Thyroid gland (tissue), 4 donors: ENCODE results near the gene BABAM1. TPM values are rescaled to one million over a fixed set of nuclear protein-coding genes. Genes with fewer than 3 reads are reported as not detected.

Experiments
- DNase-seq, 2 donors: peaks; one replicate each; pipeline ENCODE4 v3.0.0-alpha.2; 2019
- H3K27ac ChIP-seq, 3 donors: fragments of 200-600 bp; sonication (generic); 1 replicate in 2 of 3; 2 replicates in 1 of 3; pipeline ENCODE4 v1.5.1; 2016 to 2019; ENCODE audit warnings: mild to moderate bottlenecking in 1 of 3, moderate library complexity in 1 of 3
- H3K27me3 ChIP-seq: fragments of 200-600 bp; sonication (generic); one replicate; pipeline ENCODE4 v1.5.1; 2019
- H3K36me3 ChIP-seq, 2 donors: fragments of 200-600 bp; sonication (generic); one replicate each; pipeline ENCODE4 v1.5.1; 2016 to 2019
- H3K4me1 ChIP-seq, 2 donors: fragments of 200-600 bp; sonication (generic); one replicate each; pipeline ENCODE4 v1.5.1; 2017 to 2019
- H3K4me3 ChIP-seq, 3 donors: fragments of 200-600 bp; sonication (generic); replicated peaks in 1 of 3; 1 replicate in 2 of 3; 2 replicates in 1 of 3; pipeline ENCODE4 v1.5.1; 2016; ENCODE audit warnings: mild to moderate bottlenecking in 1 of 3
- H3K9me3 ChIP-seq: fragments of 200-600 bp; sonication (generic); one replicate; pipeline ENCODE4 v1.5.1; 2017
- CTCF ChIP-seq, 6 experiments: fragments of 200-600 bp in 3 of 6; fragments of 450-650 bp in 3 of 6; sonication (generic) in 3 of 6; IDR thresholded peaks; one replicate each; pipeline ENCODE4 v1.5.1; 2016 to 2019; ENCODE audit warnings: antibody characterized with exemption in 6 of 6, mild to moderate bottlenecking in 2 of 6, inconsistent platforms in 1 of 6, moderate library complexity in 1 of 6
- POLR2A ChIP-seq, 2 donors: fragments of 450-650 bp; IDR thresholded peaks; one replicate each; pipeline ENCODE4 v1.6.1; 2017; ENCODE audit warnings: antibody characterized with exemption in 2 of 2, mild to moderate bottlenecking in 2 of 2, moderate library complexity in 1 of 2
- WGBS, 2 donors: methylation state at CpG; one replicate each; pipeline ENCODE4 v1.1.5; 2017; 5-methylcytosine and 5-hydroxymethylcytosine counted together
- intact Hi-C: fragments of 100-400 bp; cut with DNase I; formaldehyde crosslinking; loops from one replicate; pipeline ENCODE4 v1.15.1; 2023
- total RNA-seq, 4 donors: library from RNA; depleted of rRNA; stranded (reverse); fragments of >200 nt; gene quantifications; one replicate each; pipeline ENCODE4 v1.2.3, GENCODE V29; 2016

Gene BABAM1
- total RNA-seq, 4 donors from 2014 or later: 49.6 to 87.5 (median 71.1) TPM

GRCh38 chr19:17309198-17309964 is 42.1 kb downstream of the BABAM1 start, which contains the start of gene DDA1:
TSS of gene DDA1 (plus strand) at chr19:17309563. CDS start at chr19:17309655, 92 bp downstream.
- H3K4me1 ChIP-seq: peaks cover 38 to 40% of the 10 kb centered on the region in 2 donors
- TF ChIP-seq CTCF (IDR thresholded peaks at IDR 0.05) (no peak), POLR2A (IDR thresholded peaks at IDR 0.05) (peak in 1 of 2 donors; percentile 57)
- peak within 1 kb of the TSS; percentile 77 to 81 (median 78) for H3K4me3 ChIP-seq
- no peaks in the 10 kb centered on the region for H3K9me3 ChIP-seq
- no peaks in the 10 kb centered on the region for H3K27me3 ChIP-seq
- H3K27ac ChIP-seq: peak within 1 kb of the TSS in 2 of 3 donors; percentile 27 to 55
- H3K36me3 ChIP-seq: peaks cover 4 to 7% of the 10 kb centered on the region in 2 donors
- WGBS, 2 donors: 0 to 1% methylated on average over 34 to 36 of the region's 46 CpGs
- intact Hi-C loops: no loop called here
- DNase-seq: peak; percentile 100

DNA sequence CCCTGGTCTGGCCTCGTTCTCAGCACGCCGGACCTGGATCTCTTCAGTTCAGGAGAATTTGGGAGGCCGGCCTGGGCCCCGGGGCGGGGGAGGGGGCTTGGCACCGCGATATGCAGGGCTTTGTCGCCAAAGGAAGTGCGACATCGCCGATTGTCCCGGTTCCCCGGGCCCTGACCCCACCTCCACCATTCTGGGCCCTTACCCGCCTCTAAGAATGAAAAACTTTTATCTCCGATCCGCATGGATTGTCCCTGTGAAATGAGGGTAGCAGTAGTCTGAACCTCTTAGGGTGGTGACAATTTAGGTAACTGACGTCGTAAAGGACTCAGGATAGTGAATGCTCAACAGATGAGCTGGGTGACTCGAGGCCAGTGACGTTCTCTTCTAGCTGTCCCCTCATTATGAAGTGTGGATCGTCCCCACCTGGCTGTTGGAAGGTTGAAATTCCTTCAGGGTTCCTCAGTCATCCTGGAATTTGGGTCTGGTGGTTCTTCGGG is 42.8 kb downstream of the BABAM1 start:
- Histone ChIP-seq H3K4me3 (peak overlapping the region; percentile 77 to 81 (median 78)), H3K4me1 (peaks cover 32 to 34% of the 10 kb centered on the region in 2 donors), H3K27ac (peak overlapping the region in 2 of 3 donors; percentile 27 to 55), H3K9me3 (no peaks in the 10 kb centered on the region), H3K36me3 (peaks cover 6 to 11% of the 10 kb centered on the region in 2 donors), H3K27me3 (no peaks in the 10 kb centered on the region)
- no peak for TF ChIP-seq POLR2A (IDR thresholded peaks at IDR 0.05)
- TF ChIP-seq CTCF (IDR thresholded peaks at IDR 0.05): no peak
- 6 to 17% methylated on average over 5 to 20 of the region's 23 CpGs for WGBS, 2 donors
- DNase-seq: no peak
- intact Hi-C loops: no loop called here

GRCh38 chr19:17311455-17312188 is 44.4 kb downstream of the BABAM1 start:
- H3K4me1 ChIP-seq: peaks cover 25 to 27% of the 10 kb centered on the region in 2 donors
- TF ChIP-seq POLR2A (IDR thresholded peaks at IDR 0.05) (no peak), CTCF (IDR thresholded peaks at IDR 0.05) (no peak)
- DNase-seq: no peak
- peaks cover 14 to 19% of the 10 kb centered on the region in 2 donors for H3K36me3 ChIP-seq
- H3K27ac ChIP-seq: no peak overlapping the region
- intact Hi-C loops: no loop called here
- H3K27me3 ChIP-seq: no peaks in the 10 kb centered on the region
- no peaks in the 10 kb centered on the region for H3K9me3 ChIP-seq
- no peak overlapping the region for H3K4me3 ChIP-seq
- WGBS, 2 donors: 79 to 87% methylated on average over 10 of the region's 11 CpGs

GRCh38 chr19:17312189-17313113 is 45.2 kb downstream of the BABAM1 start:
- Histone ChIP-seq H3K36me3 (peaks cover 14 to 23% of the 10 kb centered on the region in 2 donors), H3K4me3 (no peak overlapping the region), H3K27ac (no peak overlapping the region), H3K9me3 (no peaks in the 10 kb centered on the region), H3K4me1 (peaks cover 20 to 22% of the 10 kb centered on the region in 2 donors), H3K27me3 (no peaks in the 10 kb centered on the region)
- 87 to 90% methylated on average over 16 to 20 of the region's 20 CpGs for WGBS, 2 donors
- DNase-seq: no peak
- TF ChIP-seq POLR2A (IDR thresholded peaks at IDR 0.05) (no peak), CTCF (IDR thresholded peaks at IDR 0.05) (no peak)
- intact Hi-C loops: no loop called here
